Measurements from ENCODE around the gene GALNT2. TPM values are rescaled to one million over a fixed set of nuclear protein-coding genes. Genes with fewer than 3 reads are reported as not detected.
A peak's percentile ranks its signal among the peaks of the same experiment; 100 is the strongest.

The GALNT2 gene
- total and polyA plus RNA-seq, 7 donors, result 43.7 to 88.7 (median 75.7) TPM

DNA sequence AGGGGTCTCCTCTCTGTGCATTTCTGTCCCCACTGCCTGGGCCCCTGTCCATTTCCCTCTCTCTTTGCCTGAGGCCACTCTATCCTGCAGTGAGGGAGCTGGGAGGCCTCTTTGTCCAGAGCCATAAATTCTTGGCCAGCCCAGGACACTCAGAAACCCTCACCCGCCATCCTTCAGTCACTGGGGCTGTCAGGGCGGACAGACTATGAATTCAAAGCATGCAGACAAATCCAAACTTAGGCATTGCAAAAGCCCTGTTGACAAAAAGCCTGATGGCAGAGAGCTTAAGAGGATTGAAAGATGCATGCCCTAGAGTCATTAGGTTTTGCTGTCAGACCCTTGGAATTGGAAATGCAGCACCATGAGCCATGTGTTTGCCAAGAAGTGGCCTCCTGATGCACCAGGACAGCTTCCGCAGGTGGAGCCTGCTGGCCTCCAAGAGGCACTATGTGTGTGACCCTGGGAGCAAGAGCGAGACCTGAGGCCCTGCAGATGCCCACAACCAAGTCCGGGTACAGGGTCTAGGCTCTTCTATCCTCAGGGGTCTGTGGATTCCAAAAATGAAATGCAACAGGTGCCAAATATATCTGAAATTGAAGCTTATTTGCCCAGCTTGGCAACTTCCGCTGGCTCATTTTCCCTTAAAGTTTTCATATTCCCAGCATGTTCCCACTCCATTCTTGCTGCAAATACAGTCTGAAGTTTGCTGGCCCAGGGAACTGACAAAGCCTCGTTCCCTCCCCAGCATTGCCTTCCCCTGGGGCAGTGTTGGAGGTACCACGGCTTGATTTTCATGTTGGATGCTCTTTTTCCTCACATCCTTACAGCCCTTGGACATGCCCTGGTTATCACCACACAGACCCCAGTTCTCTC, 181.2 kb downstream of the GALNT2 start:
- intact Hi-C loops (cut with DNase I), result no loop called here
- 66 to 86% (median 78%) methylated on average over 8 of the region's 8 CpGs for WGBS, 3 donors
- peaks cover 0 to 98% of the 10 kb centered on the region in 2 donors for H3K36me3 ChIP-seq (ENCODE audit: insufficient read depth in 1 of 2, low read depth in 1 of 2)
- no peak overlapping the region for H3K4me3 ChIP-seq
- TF ChIP-seq, protein P1, sequence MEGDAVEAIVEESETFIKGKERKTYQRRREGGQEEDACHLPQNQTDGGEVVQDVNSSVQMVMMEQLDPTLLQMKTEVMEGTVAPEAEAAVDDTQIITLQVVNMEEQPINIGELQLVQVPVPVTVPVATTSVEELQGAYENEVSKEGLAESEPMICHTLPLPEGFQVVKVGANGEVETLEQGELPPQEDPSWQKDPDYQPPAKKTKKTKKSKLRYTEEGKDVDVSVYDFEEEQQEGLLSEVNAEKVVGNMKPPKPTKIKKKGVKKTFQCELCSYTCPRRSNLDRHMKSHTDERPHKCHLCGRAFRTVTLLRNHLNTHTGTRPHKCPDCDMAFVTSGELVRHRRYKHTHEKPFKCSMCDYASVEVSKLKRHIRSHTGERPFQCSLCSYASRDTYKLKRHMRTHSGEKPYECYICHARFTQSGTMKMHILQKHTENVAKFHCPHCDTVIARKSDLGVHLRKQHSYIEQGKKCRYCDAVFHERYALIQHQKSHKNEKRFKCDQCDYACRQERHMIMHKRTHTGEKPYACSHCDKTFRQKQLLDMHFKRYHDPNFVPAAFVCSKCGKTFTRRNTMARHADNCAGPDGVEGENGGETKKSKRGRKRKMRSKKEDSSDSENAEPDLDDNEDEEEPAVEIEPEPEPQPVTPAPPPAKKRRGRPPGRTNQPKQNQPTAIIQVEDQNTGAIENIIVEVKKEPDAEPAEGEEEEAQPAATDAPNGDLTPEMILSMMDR (IDR thresholded peaks at IDR 0.05), result no peak
- H3K27me3 ChIP-seq (ENCODE audit: insufficient read depth in 3 of 3, low read length in 2 of 3), result no peaks in the 10 kb centered on the region
- no peaks in the 10 kb centered on the region for H3K4me1 ChIP-seq
- ATAC-seq (peak; percentile 26 to 78 (median 40)), DNase-seq (no peak)
- no peaks in the 10 kb centered on the region for H3K9me3 ChIP-seq
- no peak overlapping the region for H3K27ac ChIP-seq

DNA sequence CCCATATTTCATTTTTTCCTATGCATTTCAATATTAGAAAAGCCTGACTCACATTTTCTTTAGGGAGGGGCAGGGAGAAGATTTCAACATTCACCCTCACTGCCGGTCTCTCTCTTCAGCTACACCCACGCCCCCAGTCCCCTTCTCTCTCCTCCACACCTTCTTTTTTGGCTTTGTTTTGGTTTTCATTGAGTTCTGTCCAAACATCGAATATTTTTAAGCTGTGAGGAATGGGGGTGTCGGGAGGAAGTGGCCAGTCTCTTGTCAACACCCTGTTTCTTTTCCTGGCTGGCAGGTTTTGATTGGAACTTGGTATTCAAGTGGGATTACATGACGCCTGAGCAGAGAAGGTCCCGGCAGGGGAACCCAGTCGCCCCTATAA, 181.8 kb downstream of the GALNT2 start:
- intact Hi-C loops (cut with DNase I), result no loop called here
- Histone ChIP-seq H3K36me3 (ENCODE audit: insufficient read depth in 1 of 2, low read depth in 1 of 2) (peaks cover 0 to 98% of the 10 kb centered on the region in 2 donors), H3K9me3 (no peaks in the 10 kb centered on the region), H3K27me3 (ENCODE audit: insufficient read depth in 3 of 3, low read length in 2 of 3) (no peaks in the 10 kb centered on the region), H3K4me1 (no peaks in the 10 kb centered on the region), H3K27ac (no peak overlapping the region), H3K4me3 (no peak overlapping the region)
- TF ChIP-seq, protein P1 (IDR thresholded peaks at IDR 0.05), result no peak
- 67 to 83% (median 71%) methylated on average over 7 of the region's 7 CpGs for WGBS, 3 donors
- ATAC-seq (no peak), DNase-seq (no peak)

DNA sequence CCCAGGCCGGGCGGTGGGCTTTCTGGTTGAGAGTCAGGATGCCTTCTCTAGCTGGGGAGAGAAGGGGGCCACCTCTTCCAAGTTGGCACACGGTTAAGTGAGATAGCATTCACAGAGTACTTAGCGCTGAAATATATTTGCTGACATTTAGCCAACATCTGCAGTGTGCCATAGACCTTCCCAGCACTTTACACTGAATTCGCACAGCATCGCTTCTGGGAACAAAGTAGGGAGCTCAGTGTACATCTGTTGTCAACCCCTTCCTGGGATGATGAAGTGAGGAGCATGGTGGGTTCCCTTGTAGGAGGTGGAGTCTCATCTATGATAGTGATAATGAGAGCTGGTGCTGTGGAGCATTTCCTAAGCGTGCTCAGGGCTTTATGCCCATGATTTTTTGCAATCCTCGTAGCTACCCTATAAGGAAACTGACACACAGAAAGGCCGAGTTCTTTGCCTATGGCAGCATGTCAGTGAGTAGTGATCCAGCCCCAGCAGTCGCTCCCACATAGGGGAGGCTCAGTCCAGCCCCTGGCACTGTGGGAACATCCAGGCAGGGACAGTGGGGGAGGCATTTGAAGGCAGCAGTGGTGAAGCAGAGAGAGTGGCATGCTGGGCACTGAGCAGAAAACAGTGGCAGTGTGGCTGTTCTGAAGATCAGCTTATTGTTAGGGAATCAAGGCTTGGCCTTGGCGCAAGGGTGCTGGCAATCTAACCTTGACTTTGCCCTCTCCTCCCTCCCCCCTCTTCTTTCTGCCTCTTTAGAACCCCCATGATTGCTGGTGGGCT, 182.8 kb downstream of the GALNT2 start:
- DNase-seq, result no peak
- 92 to 95% (median 93%) methylated on average over 11 of the region's 11 CpGs for WGBS, 3 donors
- peaks cover 0 to 97% of the 10 kb centered on the region in 2 donors for H3K36me3 ChIP-seq (ENCODE audit: insufficient read depth in 1 of 2, low read depth in 1 of 2)
- H3K27ac ChIP-seq, result no peak overlapping the region
- H3K9me3 ChIP-seq, result no peaks in the 10 kb centered on the region
- intact Hi-C loops (cut with DNase I), result no loop called here
- no peak for ATAC-seq
- no peak overlapping the region for H3K4me3 ChIP-seq
- H3K27me3 ChIP-seq (ENCODE audit: insufficient read depth in 3 of 3, low read length in 2 of 3), result no peaks in the 10 kb centered on the region
- H3K4me1 ChIP-seq, result no peaks in the 10 kb centered on the region
- TF ChIP-seq, protein P1 (IDR thresholded peaks at IDR 0.05), result no peak

DNA sequence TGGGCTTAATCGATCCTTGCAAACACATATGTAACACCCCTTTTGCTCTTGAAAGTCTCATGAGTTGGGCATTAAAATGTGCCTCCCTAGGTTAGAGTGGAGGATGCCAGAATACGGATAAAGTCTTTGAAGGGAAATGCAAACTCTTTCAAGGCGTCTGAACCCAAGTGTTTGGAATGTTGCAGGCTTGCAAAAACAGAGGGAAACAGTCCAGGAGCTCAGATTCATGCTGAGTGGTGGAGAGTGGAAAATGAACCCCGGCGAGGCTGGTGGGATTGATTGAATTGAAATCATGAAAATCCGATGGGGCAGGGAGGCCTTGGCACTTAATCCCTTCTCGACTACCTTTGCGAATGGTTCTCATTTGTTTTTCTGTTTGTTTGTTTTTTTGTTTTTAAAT, 183.6 kb downstream of the GALNT2 start:
- ATAC-seq (no peak), DNase-seq (no peak)
- Histone ChIP-seq H3K4me1 (no peaks in the 10 kb centered on the region), H3K36me3 (ENCODE audit: insufficient read depth in 1 of 2, low read depth in 1 of 2) (peaks cover 0 to 97% of the 10 kb centered on the region in 2 donors), H3K27ac (no peak overlapping the region), H3K27me3 (ENCODE audit: insufficient read depth in 3 of 3, low read length in 2 of 3) (no peaks in the 10 kb centered on the region), H3K9me3 (no peaks in the 10 kb centered on the region), H3K4me3 (no peak overlapping the region)
- intact Hi-C loops (cut with DNase I), result no loop called here
- 63 to 78% (median 70%) methylated on average over 8 of the region's 8 CpGs for WGBS, 3 donors
- TF ChIP-seq, protein P1 (IDR thresholded peaks at IDR 0.05), result no peak

Data from psoas muscle (tissue), 8 donors.